RWPE2 (cell line): ENCODE data around the gene PNKD.

Source experiments
- ATAC-seq: fragments of 200-7000 bp; cut with Tn5 transposase; 3 replicates; pipeline ENCODE4 v1.9.1; 2021; ENCODE audit warnings: low read depth
- DNase-seq: peaks from one replicate; pipeline ENCODE4 v3.0.0-alpha.2; 2020; ENCODE audit warnings: low spot score
- H3K27ac ChIP-seq: fragments of 450-650 bp; 2 replicates; pipeline ENCODE4 v1.5.1; 2017; ENCODE audit warnings: mild to moderate bottlenecking; ENCODE audit not compliant: poor library complexity, severe bottlenecking
- H3K27me3 ChIP-seq: fragments of 250-450 bp; sonication (Bioruptor Pico); 2 replicates; pipeline ENCODE4 v1.5.1; 2021; ENCODE audit warnings: mild to moderate bottlenecking, moderate library complexity; ENCODE audit not compliant: insufficient read depth, poor library complexity, severe bottlenecking
- H3K36me3 ChIP-seq: fragments of 250-450 bp; sonication (Bioruptor Pico); 2 replicates; pipeline ENCODE4 v1.5.1; 2020; ENCODE audit warnings: low read depth, mild to moderate bottlenecking, moderate library complexity
- H3K4me1 ChIP-seq: fragments of 250-450 bp; sonication (Bioruptor Pico); 2 replicates; pipeline ENCODE4 v1.5.1; 2021; ENCODE audit warnings: mild to moderate bottlenecking, moderate library complexity; ENCODE audit not compliant: insufficient read depth, poor library complexity, severe bottlenecking
- H3K4me3 ChIP-seq: fragments of 250-450 bp; sonication (Bioruptor Pico); 2 replicates; pipeline ENCODE4 v1.5.1; 2021; ENCODE audit warnings: mild to moderate bottlenecking, moderate library complexity; ENCODE audit not compliant: severe bottlenecking
- H3K9me3 ChIP-seq: fragments of 250-450 bp; sonication (Bioruptor Pico); 2 replicates; pipeline ENCODE4 v1.5.1; 2021; ENCODE audit warnings: mild to moderate bottlenecking, moderate library complexity; ENCODE audit not compliant: severe bottlenecking
- CTCF ChIP-seq: fragments of 450-650 bp; IDR thresholded peaks from one replicate; pipeline ENCODE4 v1.5.1; 2017; ENCODE audit warnings: mild to moderate bottlenecking, moderate library complexity; ENCODE audit not compliant: poor library complexity, severe bottlenecking

PNKD gene

GRCh38 chr2:218269900-218270720 lies at the start of gene PNKD, which contains the start of gene AAMP:
PNKD (plus strand) TSS chr2:218270519; CDS start chr2:218270536, 17 bp downstream.
AAMP (minus strand) TSS chr2:218270137; CDS start chr2:218270086, 51 bp downstream.
- Histone ChIP-seq H3K4me3 (peak within 1 kb of the TSS; percentile 60), H3K36me3 (peaks cover 50% of the 10 kb centered on the region), H3K27ac (peak within 1 kb of the TSS; percentile 62), H3K4me1 (peaks cover 18% of the 10 kb centered on the region), H3K9me3 (no peaks in the 10 kb centered on the region), H3K27me3 (no peaks in the 10 kb centered on the region)
- ATAC-seq (peak; percentile 81), DNase-seq (peak; percentile 99)
- no peak for TF ChIP-seq CTCF

GRCh38 chr2:218221000-218221399 lies 49.3 kb upstream of the PNKD start:
- H3K36me3 ChIP-seq: peaks cover 81% of the 10 kb centered on the region
- no peak overlapping the region for H3K4me3 ChIP-seq
- H3K4me1 ChIP-seq: peaks cover 45% of the 10 kb centered on the region
- no peaks in the 10 kb centered on the region for H3K27me3 ChIP-seq
- ATAC-seq (no peak), DNase-seq (no peak)
- peak overlapping the region; percentile 90 for H3K27ac ChIP-seq
- H3K9me3 ChIP-seq: no peaks in the 10 kb centered on the region
- TF ChIP-seq CTCF: no peak

DNA sequence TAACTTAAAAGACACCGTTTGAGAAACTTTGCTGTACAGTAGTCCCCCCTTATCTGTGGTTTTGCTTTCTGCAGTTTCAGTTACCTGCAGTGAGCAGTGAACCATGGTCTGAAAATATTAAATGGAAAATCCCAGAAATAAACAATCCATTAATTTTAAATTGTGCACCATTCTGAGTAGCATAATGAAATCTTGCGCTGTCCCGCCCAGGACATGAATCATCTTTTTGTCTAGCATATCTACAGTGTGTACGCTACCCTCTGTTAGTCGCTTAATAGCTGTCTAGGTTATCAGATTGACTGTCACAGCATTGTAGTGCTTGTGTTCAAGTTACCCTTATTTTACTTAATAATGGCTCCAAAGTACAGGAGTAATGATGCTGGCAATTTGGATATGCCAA lies 47.3 kb upstream of the PNKD start:
- Histone ChIP-seq H3K4me1 (peaks cover 50% of the 10 kb centered on the region), H3K4me3 (no peak overlapping the region), H3K27ac (peak overlapping the region; percentile 90), H3K36me3 (peaks cover 95% of the 10 kb centered on the region), H3K27me3 (no peaks in the 10 kb centered on the region), H3K9me3 (no peaks in the 10 kb centered on the region)
- ATAC-seq (peak; percentile 73), DNase-seq (no peak)
- TF ChIP-seq CTCF: no peak

- no peak for TF ChIP-seq CTCF
- peak overlapping the region; percentile 90 for H3K27ac ChIP-seq
- no peaks in the 10 kb centered on the region for H3K9me3 ChIP-seq
- ATAC-seq: no peak
- H3K36me3 ChIP-seq: peaks cover 95% of the 10 kb centered on the region
- no peak for DNase-seq
- H3K4me3 ChIP-seq: no peak overlapping the region
- H3K27me3 ChIP-seq: no peaks in the 10 kb centered on the region
- H3K4me1 ChIP-seq: peaks cover 58% of the 10 kb centered on the region
These were observed 46.1 kb upstream of the PNKD start for GRCh38 chr2:218224186-218224585.

DNA sequence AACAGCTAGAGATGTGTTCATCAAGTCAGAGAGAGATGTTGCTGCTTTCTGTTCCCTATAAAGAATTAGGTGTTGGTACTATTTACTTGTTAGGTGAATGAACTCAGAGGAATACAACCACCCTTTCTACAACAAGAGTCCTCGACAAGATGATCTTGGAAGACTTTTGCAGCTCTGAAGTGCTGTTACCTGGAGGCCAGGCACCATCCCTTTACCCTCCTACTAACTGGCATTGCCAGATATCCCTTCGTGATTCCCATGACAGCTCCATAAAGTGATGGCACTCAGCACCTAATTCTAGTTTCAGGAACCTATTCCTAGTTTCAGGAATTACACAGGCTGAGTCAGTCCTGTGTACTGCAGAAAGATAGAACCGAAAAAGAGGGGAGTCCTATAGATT lies 43.4 kb upstream of the PNKD start:
- no peak for TF ChIP-seq CTCF
- no peak overlapping the region for H3K4me3 ChIP-seq
- no peak for ATAC-seq
- DNase-seq: no peak
- H3K4me1 ChIP-seq: peaks cover 46% of the 10 kb centered on the region
- no peaks in the 10 kb centered on the region for H3K27me3 ChIP-seq
- H3K27ac ChIP-seq: peak overlapping the region; percentile 96
- peaks cover 94% of the 10 kb centered on the region for H3K36me3 ChIP-seq
- no peaks in the 10 kb centered on the region for H3K9me3 ChIP-seq
